CD4-positive, alpha-beta T cell (primary cell): ENCODE results near the gene APLP2. TPM values are rescaled to one million over a fixed set of nuclear protein-coding genes. Genes with fewer than 3 reads are reported as not detected.

ENCODE experiments used
- ATAC-seq: fragments of 200-7000 bp; cut with Tn5 transposase; one replicate; pipeline ENCODE4 v1.10.0; 2022; ENCODE audit warnings: mild to moderate bottlenecking; ENCODE audit not compliant: poor library complexity
- CTCF ChIA-PET: fragments of 350-600 bp; sonication (Branson Sonifier 250); formaldehyde crosslinking; loops from one replicate; lab custom pipeline; 2021; ENCODE audit warnings: antibody characterized with exemption, inconsistent platforms; lab: Charles Lee
- POLR2A ChIA-PET: fragments of 350-600 bp; sonication (Branson Sonifier 250); formaldehyde crosslinking; loops from one replicate; lab custom pipeline; 2021; ENCODE audit warnings: antibody characterized with exemption, inconsistent platforms; lab: Charles Lee
- DNase-seq, 14 experiments: peaks; one replicate each; pipeline ENCODE4 v3.0.0-alpha.2; 2013 to 2020; ENCODE audit warnings: mixed read lengths in 2 of 14
- H3K27ac ChIP-seq, 2 donors: one replicate each; pipeline versions ENCODE4 v1.5.1 to v1.7.0; 2013; ENCODE audit warnings: low read length in 2 of 2, low read depth in 1 of 2, mild to moderate bottlenecking in 1 of 2
- H3K27me3 ChIP-seq, 2 experiments: 1 replicate in 1 of 2; 2 replicates in 1 of 2; pipeline versions ENCODE4 v1.6.1 to v1.7.0; 2013; ENCODE audit warnings: low read length in 2 of 2, control low read depth in 1 of 2, mild to moderate bottlenecking in 1 of 2, moderate library complexity in 1 of 2; ENCODE audit not compliant: insufficient read depth in 2 of 2, control insufficient read depth in 1 of 2
- H3K36me3 ChIP-seq: one replicate; pipeline ENCODE4 v1.6.1; 2013; ENCODE audit warnings: low read length, control low read depth; ENCODE audit not compliant: insufficient read depth
- H3K4me1 ChIP-seq: one replicate; pipeline ENCODE4 v1.6.1; 2013; ENCODE audit warnings: low read length, control low read depth; ENCODE audit not compliant: insufficient read depth
- H3K4me3 ChIP-seq: one replicate; pipeline ENCODE4 v1.5.1; 2013; ENCODE audit warnings: mild to moderate bottlenecking, low read length, moderate library complexity
- H3K9me3 ChIP-seq, 2 experiments: 1 replicate in 1 of 2; 2 replicates in 1 of 2; pipeline versions ENCODE4 v1.6.1 to v1.7.0; 2013; ENCODE audit warnings: low read length in 2 of 2, mild to moderate bottlenecking in 2 of 2, control low read depth in 1 of 2, moderate library complexity in 1 of 2; ENCODE audit not compliant: control insufficient read depth in 1 of 2, insufficient read depth in 1 of 2
- H3K27ac Mint-ChIP-seq: one replicate; pipeline ENCODE4 v1.8.0; 2020; ENCODE audit warnings: mixed read lengths
- H3K27me3 Mint-ChIP-seq: one replicate; pipeline ENCODE4 v1.8.0; 2021; ENCODE audit warnings: mixed read lengths
- H3K36me3 Mint-ChIP-seq: one replicate; pipeline ENCODE4 v1.8.0; 2021; ENCODE audit warnings: low read depth, mixed read lengths
- H3K4me1 Mint-ChIP-seq: one replicate; pipeline ENCODE4 v1.8.0; 2021; ENCODE audit warnings: low read depth, mixed read lengths
- H3K4me3 Mint-ChIP-seq: one replicate; pipeline ENCODE4 v1.8.0; 2020; ENCODE audit warnings: mild to moderate bottlenecking, mixed read lengths
- H3K9me3 Mint-ChIP-seq: one replicate; pipeline ENCODE4 v1.8.0; 2020; ENCODE audit warnings: mixed read lengths
- intact Hi-C, 2 experiments: fragments of 100-400 bp; cut with DNase I in 1 of 2; cut with micrococcal nuclease in 1 of 2; formaldehyde crosslinking; loops; one replicate each; pipeline versions ENCODE4 v1.15.1 to v1.9.0; 2023 to 2025; cut with DNase I, micrococcal nuclease
- total RNA-seq, 174 experiments: library from RNA in 2 of 174; stranded (reverse) in 2 of 174; gene quantifications; one replicate each; pipeline ENCODE4 v1.2.3 and lab custom pipeline; 2021 to 2026
- TF ChIP-seq, protein P1 (sequence below): fragments of 200-600 bp; IDR thresholded peaks from one replicate; pipeline ENCODE4 v1.8.0; 2022; ENCODE audit warnings: antibody characterized with exemption, mild to moderate bottlenecking

APLP2 gene
- total RNA-seq, 2 experiments from 2014 or later: 28.8 to 29.5 TPM

DNA sequence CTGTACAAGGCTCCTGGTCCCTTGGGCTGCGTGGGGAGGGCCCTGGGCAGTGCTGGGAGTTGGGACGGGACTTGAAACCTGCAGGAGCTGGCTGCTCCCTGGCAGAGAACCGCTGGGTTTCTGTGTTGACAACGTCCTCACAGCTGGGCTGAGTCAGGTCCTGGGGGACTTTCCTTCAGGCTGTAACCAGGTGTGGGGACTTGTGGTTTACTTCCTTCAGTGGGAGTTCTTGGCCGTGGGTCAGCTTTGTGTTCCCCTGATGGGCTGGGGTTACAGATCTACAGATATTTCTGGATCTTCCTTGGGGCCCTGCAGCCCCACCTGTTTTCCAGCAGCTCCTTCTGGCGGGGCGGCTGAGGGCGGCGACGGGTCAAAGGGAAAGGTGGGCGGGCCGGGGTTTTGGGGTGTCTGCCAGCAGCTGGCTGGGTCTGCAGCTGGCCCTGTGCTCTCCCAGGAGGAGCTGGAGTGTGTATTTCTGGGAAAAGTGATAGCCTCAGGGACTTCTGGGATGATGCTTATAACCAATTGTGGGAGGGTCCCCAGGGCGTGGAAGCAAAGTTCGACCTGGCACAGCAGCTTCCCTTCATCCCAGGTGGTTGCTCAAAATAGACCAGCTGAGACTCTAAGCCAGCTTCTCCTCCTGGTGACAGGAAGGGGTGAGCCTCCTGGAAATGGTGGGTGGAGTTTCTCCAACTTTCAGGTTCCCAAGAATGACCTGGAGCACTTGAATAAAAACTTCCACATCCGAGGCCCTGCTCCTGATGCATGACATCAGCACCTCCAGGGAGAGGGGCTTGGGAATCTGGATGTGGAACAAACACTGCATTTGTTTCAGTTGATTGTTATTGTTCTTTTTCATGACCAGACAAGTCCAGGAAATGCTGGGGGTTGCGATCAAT is 109.0 kb downstream of the APLP2 start:
- no peaks in the 10 kb centered on the region for H3K4me1 Mint-ChIP-seq

GRCh38 chr11:130179396-130180306 is 110.0 kb downstream of the APLP2 start:
- Histone ChIP-seq H3K27me3 (peaks cover 3 to 5% of the 10 kb centered on the region in 2 experiments), H3K4me3 (no peak overlapping the region), H3K4me1 (no peaks in the 10 kb centered on the region), H3K9me3 (no peaks in the 10 kb centered on the region), H3K27ac (no peak overlapping the region), H3K36me3 (no peaks in the 10 kb centered on the region)
- TF ChIP-seq, protein P1, sequence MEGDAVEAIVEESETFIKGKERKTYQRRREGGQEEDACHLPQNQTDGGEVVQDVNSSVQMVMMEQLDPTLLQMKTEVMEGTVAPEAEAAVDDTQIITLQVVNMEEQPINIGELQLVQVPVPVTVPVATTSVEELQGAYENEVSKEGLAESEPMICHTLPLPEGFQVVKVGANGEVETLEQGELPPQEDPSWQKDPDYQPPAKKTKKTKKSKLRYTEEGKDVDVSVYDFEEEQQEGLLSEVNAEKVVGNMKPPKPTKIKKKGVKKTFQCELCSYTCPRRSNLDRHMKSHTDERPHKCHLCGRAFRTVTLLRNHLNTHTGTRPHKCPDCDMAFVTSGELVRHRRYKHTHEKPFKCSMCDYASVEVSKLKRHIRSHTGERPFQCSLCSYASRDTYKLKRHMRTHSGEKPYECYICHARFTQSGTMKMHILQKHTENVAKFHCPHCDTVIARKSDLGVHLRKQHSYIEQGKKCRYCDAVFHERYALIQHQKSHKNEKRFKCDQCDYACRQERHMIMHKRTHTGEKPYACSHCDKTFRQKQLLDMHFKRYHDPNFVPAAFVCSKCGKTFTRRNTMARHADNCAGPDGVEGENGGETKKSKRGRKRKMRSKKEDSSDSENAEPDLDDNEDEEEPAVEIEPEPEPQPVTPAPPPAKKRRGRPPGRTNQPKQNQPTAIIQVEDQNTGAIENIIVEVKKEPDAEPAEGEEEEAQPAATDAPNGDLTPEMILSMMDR: no peak
- intact Hi-C loops: no loop called here
- H3K27me3 Mint-ChIP-seq: peaks cover 15% of the 10 kb centered on the region
- ChIA-PET POLR2A (no interaction called here), CTCF (no interaction called here)
- H3K4me1 Mint-ChIP-seq: no peaks in the 10 kb centered on the region
- no peaks in the 10 kb centered on the region for H3K36me3 Mint-ChIP-seq
- no peak for DNase-seq
- no peak for ATAC-seq
- H3K27ac Mint-ChIP-seq: no peak overlapping the region
- H3K4me3 Mint-ChIP-seq: no peak overlapping the region
- peaks cover 3% of the 10 kb centered on the region for H3K9me3 Mint-ChIP-seq

More for the DNA sequence above, 109.0 kb downstream of the APLP2 start:
- Histone ChIP-seq H3K4me3 (no peak overlapping the region), H3K36me3 (no peaks in the 10 kb centered on the region), H3K27me3 (peaks cover 3 to 5% of the 10 kb centered on the region in 2 experiments), H3K4me1 (no peaks in the 10 kb centered on the region), H3K9me3 (peaks cover 0 to 7% of the 10 kb centered on the region in 2 experiments), H3K27ac (no peak overlapping the region)
- CTCF ChIA-PET: no interaction called here
- POLR2A ChIA-PET: no interaction called here
- DNase-seq (no peak), ATAC-seq (no peak)
- intact Hi-C loops: no loop called here
- H3K27me3 Mint-ChIP-seq: peaks cover 10% of the 10 kb centered on the region
- TF ChIP-seq, protein P1: no peak
- peaks cover 3% of the 10 kb centered on the region for H3K9me3 Mint-ChIP-seq
- no peak overlapping the region for H3K4me3 Mint-ChIP-seq
- H3K36me3 Mint-ChIP-seq: no peaks in the 10 kb centered on the region
- no peak overlapping the region for H3K27ac Mint-ChIP-seq

GRCh38 chr11:130180491-130180890 is 110.8 kb downstream of the APLP2 start:
- Mint-ChIP-seq H3K27ac (no peak overlapping the region), H3K4me3 (no peak overlapping the region), H3K9me3 (no peaks in the 10 kb centered on the region), H3K27me3 (peaks cover 15% of the 10 kb centered on the region), H3K36me3 (no peaks in the 10 kb centered on the region), H3K4me1 (no peaks in the 10 kb centered on the region)
- ChIA-PET POLR2A (no interaction called here), CTCF (no interaction called here)
- H3K4me3 ChIP-seq: no peak overlapping the region
- TF ChIP-seq, protein P1: no peak
- no peaks in the 10 kb centered on the region for H3K9me3 ChIP-seq
- ATAC-seq (no peak), DNase-seq (peak in 1 of 14 experiments; percentile 19)
- H3K27me3 ChIP-seq: peaks cover 3 to 5% of the 10 kb centered on the region in 2 experiments
- H3K36me3 ChIP-seq: no peaks in the 10 kb centered on the region
- H3K4me1 ChIP-seq: no peaks in the 10 kb centered on the region
- no peak overlapping the region for H3K27ac ChIP-seq
- intact Hi-C loops: no loop called here
